Loucy (cell line): Measurements from ENCODE around the gene FPR3.
A peak's percentile ranks its signal among the peaks of the same experiment; 100 is the strongest.

ENCODE experiments used
- H2AFZ ChIP-seq: fragments of 200-600 bp; sonication (generic); 2 replicates; pipeline ENCODE4 v1.6.0; 2016; ENCODE audit warnings: antibody characterized with exemption, mild to moderate bottlenecking, low read length, moderate library complexity
- H3F3A ChIP-seq: fragments of 200-600 bp; 2 replicates; pipeline ENCODE4 v1.6.0; 2016; ENCODE audit warnings: antibody characterized with exemption, low read depth, mild to moderate bottlenecking
- H3K27me3 ChIP-seq: fragments of 200-600 bp; sonication (generic); 2 replicates; pipeline ENCODE4 v1.6.1; 2014; ENCODE audit warnings: low read length, mild to moderate bottlenecking; ENCODE audit not compliant: insufficient read depth, poor library complexity, severe bottlenecking
- H3K36me3 ChIP-seq: fragments of 200-600 bp; sonication (generic); 2 replicates; pipeline ENCODE4 v1.6.1; 2016; ENCODE audit warnings: low read length; ENCODE audit not compliant: insufficient read depth
- H3K4me1 ChIP-seq: fragments of 200-600 bp; sonication (generic); 2 replicates; pipeline ENCODE4 v1.5.1; 2014; ENCODE audit warnings: low read length, mild to moderate bottlenecking; ENCODE audit not compliant: insufficient read depth, poor library complexity, severe bottlenecking
- H3K4me2 ChIP-seq: fragments of 200-600 bp; sonication (generic); 2 replicates; pipeline ENCODE4 v1.6.0; 2014; ENCODE audit warnings: antibody characterized with exemption, low read length, low read depth, mild to moderate bottlenecking; ENCODE audit not compliant: poor library complexity, severe bottlenecking
- H3K4me3 ChIP-seq: fragments of 200-600 bp; sonication (generic); 2 replicates; pipeline ENCODE4 v1.5.1; 2014; ENCODE audit warnings: low read length, mild to moderate bottlenecking, mixed read lengths; ENCODE audit not compliant: poor library complexity, severe bottlenecking
- H3K79me2 ChIP-seq: fragments of 200-600 bp; sonication (generic); 2 replicates; pipeline ENCODE4 v1.6.1; 2014; ENCODE audit warnings: low read length; ENCODE audit not compliant: insufficient read depth
- H3K9ac ChIP-seq: fragments of 200-600 bp; sonication (generic); 2 replicates; pipeline ENCODE4 v1.6.0; 2014; ENCODE audit warnings: mild to moderate bottlenecking, low read depth, low read length, moderate library complexity; ENCODE audit not compliant: poor library complexity, severe bottlenecking
- H3K9me2 ChIP-seq: fragments of 200-600 bp; sonication (generic); replicated peaks from 2 replicates; pipeline ENCODE4 v1.6.1; 2016; ENCODE audit warnings: low read depth, low read length, mixed read lengths
- H3K9me3 ChIP-seq: fragments of 200-600 bp; sonication (generic); 2 replicates; pipeline ENCODE4 v1.6.1; 2014; ENCODE audit warnings: mild to moderate bottlenecking, antibody characterized with exemption, low read length, low read depth; ENCODE audit not compliant: insufficient read depth
- H4K20me1 ChIP-seq: fragments of 200-600 bp; sonication (generic); 2 replicates; pipeline ENCODE4 v1.6.0; 2014; ENCODE audit warnings: antibody characterized with exemption, low read length, mild to moderate bottlenecking; ENCODE audit not compliant: insufficient read depth, poor library complexity, severe bottlenecking
- EZH2phosphoT487 ChIP-seq: fragments of 200-600 bp; IDR thresholded peaks from 2 replicates; pipeline ENCODE4 v1.6.1; 2018; ENCODE audit warnings: antibody characterized with exemption, mild to moderate bottlenecking, moderate library complexity, borderline replicate concordance
- TF ChIP-seq, protein P1 (sequence below): fragments of 200-600 bp; sonication (generic); conservative IDR thresholded peaks from 2 replicates; pipeline ENCODE4 v1.5.1; 2014; ENCODE audit warnings: mild to moderate bottlenecking, antibody characterized with exemption, low read length

The FPR3 gene

GRCh38 chr19:51780270-51780669, 14.7 kb upstream of the FPR3 start:
- H3K9me2 ChIP-seq = no peaks in the 10 kb centered on the region
- H3K36me3 ChIP-seq = no peaks in the 10 kb centered on the region
- H3K79me2 ChIP-seq = no peaks in the 10 kb centered on the region
- no peak overlapping the region for H3K4me2 ChIP-seq
- H3F3A ChIP-seq = no peaks in the 10 kb centered on the region
- H3K9me3 ChIP-seq = no peaks in the 10 kb centered on the region
- no peaks in the 10 kb centered on the region for H4K20me1 ChIP-seq
- H3K4me3 ChIP-seq = no peak overlapping the region
- H3K4me1 ChIP-seq = no peaks in the 10 kb centered on the region
- no peak overlapping the region for H2AFZ ChIP-seq
- H3K9ac ChIP-seq = no peak overlapping the region
- TF ChIP-seq, protein P1, sequence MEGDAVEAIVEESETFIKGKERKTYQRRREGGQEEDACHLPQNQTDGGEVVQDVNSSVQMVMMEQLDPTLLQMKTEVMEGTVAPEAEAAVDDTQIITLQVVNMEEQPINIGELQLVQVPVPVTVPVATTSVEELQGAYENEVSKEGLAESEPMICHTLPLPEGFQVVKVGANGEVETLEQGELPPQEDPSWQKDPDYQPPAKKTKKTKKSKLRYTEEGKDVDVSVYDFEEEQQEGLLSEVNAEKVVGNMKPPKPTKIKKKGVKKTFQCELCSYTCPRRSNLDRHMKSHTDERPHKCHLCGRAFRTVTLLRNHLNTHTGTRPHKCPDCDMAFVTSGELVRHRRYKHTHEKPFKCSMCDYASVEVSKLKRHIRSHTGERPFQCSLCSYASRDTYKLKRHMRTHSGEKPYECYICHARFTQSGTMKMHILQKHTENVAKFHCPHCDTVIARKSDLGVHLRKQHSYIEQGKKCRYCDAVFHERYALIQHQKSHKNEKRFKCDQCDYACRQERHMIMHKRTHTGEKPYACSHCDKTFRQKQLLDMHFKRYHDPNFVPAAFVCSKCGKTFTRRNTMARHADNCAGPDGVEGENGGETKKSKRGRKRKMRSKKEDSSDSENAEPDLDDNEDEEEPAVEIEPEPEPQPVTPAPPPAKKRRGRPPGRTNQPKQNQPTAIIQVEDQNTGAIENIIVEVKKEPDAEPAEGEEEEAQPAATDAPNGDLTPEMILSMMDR = no peak
- H3K27me3 ChIP-seq = no peaks in the 10 kb centered on the region

DNA sequence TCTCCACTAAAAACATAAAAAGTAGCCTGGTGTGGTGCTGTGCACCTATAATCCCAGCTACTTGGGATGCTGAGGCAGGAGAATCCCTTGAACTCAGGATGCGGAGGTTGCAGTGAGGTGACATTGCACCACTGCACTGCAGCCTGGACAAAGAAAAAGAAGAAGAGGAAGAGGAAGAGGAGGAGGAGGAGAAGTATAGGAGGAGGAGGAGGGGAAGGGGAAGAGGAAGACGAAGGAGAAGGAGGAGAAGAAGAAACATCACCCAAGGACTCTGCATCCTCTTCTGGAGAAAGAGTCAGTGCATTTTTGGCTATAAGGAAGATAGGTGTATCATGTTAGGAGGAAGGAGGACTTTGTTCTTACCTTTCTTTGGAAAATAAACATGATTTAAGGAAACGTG, 13.0 kb upstream of the FPR3 start:
- no peaks in the 10 kb centered on the region for H3K4me1 ChIP-seq
- no peak for TF ChIP-seq EZH2phosphoT487
- TF ChIP-seq, protein P1 = no peak
- no peaks in the 10 kb centered on the region for H3F3A ChIP-seq
- H3K9me3 ChIP-seq = no peaks in the 10 kb centered on the region
- no peak overlapping the region for H3K4me2 ChIP-seq
- H3K27me3 ChIP-seq = no peaks in the 10 kb centered on the region
- H3K79me2 ChIP-seq = no peaks in the 10 kb centered on the region
- no peak overlapping the region for H3K9ac ChIP-seq
- no peaks in the 10 kb centered on the region for H3K9me2 ChIP-seq
- no peak overlapping the region for H3K4me3 ChIP-seq
- H2AFZ ChIP-seq = no peak overlapping the region
- no peaks in the 10 kb centered on the region for H4K20me1 ChIP-seq
- H3K36me3 ChIP-seq = no peaks in the 10 kb centered on the region

DNA sequence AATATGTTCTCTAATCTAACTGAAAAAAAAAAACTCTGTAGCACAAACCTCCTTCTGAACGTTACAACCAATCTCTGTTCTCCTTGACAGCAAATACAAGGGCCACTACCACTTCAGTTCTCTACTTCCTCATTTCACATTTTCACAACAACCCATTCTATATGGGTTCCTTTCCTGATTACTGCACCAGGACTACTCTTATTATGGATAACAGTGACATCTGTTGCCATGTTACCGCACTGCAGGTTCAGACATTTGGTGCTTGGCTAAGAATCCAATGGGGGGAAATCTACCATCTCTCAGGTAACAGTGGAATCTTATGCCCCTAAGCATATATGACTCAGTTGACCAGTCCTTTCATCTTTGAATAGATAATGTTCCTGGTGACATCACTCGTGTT, 11.6 kb upstream of the FPR3 start:
- Histone ChIP-seq H3K4me2 (no peak overlapping the region), H3K79me2 (no peaks in the 10 kb centered on the region), H3K36me3 (no peaks in the 10 kb centered on the region), H4K20me1 (no peaks in the 10 kb centered on the region), H3K4me1 (no peaks in the 10 kb centered on the region), H3K27me3 (no peaks in the 10 kb centered on the region), H3K4me3 (no peak overlapping the region), H3K9me2 (no peaks in the 10 kb centered on the region), H3K9ac (no peak overlapping the region), H3K9me3 (no peaks in the 10 kb centered on the region), H3F3A (no peaks in the 10 kb centered on the region), H2AFZ (no peak overlapping the region)
- TF ChIP-seq, protein P1 = peak; percentile 60
- TF ChIP-seq EZH2phosphoT487 = no peak
